HG03378 (cell line): ENCODE data around the gene VRTN.
"Not testable (repeated sequence)": the region's sequence is repeated elsewhere in the genome, so short reads cannot be mapped to it uniquely, and the experiment has no call there.

ENCODE experiments used
- ATAC-seq: cut with Tn5 transposase; IDR thresholded peaks from one replicate; pipeline ENCODE4 v1.9.1; 2021; ENCODE audit warnings: mild to moderate bottlenecking, moderate library complexity; ENCODE audit not compliant: unreplicated experiment

The VRTN gene, protein sequence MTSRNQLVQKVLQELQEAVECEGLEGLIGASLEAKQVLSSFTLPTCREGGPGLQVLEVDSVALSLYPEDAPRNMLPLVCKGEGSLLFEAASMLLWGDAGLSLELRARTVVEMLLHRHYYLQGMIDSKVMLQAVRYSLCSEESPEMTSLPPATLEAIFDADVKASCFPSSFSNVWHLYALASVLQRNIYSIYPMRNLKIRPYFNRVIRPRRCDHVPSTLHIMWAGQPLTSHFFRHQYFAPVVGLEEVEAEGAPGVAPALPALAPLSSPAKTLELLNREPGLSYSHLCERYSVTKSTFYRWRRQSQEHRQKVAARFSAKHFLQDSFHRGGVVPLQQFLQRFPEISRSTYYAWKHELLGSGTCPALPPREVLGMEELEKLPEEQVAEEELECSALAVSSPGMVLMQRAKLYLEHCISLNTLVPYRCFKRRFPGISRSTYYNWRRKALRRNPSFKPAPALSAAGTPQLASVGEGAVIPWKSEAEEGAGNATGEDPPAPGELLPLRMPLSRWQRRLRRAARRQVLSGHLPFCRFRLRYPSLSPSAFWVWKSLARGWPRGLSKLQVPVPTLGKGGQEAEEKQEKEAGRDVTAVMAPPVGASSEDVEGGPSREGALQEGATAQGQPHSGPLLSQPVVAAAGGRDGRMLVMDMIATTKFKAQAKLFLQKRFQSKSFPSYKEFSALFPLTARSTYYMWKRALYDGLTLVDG

DNA sequence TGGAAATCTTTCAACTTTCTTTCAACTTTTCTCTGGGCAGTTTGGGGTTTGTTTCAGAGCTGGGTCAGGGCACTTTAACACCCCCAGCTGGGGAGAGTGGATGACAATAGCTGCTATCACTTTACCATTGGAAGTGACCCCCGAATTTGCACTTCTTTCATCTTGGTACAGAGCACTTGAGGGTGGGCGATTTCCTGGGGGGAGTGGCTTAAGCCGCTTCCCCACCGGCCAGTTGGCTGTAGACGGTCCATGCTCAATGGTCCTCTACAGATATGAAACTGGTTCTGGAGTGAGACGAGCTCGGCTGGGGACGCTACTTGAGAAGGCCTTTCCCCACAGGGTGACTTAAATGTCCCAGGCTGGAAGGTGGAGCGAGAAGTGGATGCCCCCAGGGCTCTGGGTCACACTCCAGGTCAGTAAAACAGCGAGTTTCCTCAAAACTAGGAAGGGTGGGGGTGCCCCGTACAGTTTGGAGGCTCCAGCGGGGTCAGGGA is at the start of gene VRTN:
VRTN (plus strand) TSS at position 231 of the 494 bp plus-strand sequence. CDS start 8,313 bp downstream, outside the sequence.
- no peak for ATAC-seq

DNA sequence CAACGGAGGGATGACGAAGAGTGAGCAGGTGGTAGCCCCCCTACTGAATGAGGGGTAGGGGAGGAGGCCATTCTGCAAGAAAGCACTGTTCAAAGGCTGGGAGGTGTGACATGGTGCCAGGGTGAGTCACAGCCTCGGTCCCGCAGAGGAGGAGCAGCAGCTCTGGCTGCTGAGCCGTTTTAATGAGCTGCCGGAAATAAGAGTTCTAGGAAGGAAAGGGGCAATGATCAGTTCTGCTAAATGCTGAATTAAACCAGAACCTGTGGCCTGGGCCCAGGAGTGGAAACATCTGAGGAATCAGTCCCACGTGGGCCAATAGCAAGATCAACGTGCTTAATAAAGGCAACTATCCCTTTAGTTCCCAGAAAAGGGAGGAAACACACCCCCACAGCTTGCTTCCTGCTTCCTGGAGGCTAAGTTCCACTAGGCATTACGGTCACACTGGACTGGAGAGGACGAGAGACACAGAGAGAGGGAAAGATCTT is 49.2 kb upstream of the VRTN start:
- ATAC-seq: no peak

DNA sequence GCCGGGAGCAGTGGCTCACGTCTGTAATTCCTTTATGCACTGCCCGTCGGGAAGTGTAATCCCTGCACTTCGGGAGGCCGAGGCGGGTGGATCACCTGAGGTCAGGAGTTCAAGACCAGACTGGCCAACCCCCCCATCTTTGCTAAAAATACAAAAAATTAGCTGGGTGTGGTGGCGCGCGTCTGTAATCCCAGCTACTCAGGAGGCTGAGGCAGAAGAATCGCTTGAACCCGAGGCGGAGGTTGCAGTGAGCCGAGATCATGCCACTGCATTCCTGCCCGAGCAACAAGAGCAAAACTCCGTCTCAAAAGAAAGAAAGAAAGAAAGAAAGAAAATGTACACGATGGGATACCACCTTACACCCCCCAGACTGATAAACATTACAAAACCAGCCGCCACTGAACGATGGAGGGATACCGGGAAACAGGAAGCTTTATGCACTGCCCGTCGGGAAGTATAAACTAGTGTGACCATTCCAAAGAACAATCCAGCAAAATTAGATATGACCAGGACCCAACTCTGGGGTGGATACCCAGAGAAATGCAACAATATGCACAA is 46.6 kb upstream of the VRTN start:
- no peak for ATAC-seq

DNA sequence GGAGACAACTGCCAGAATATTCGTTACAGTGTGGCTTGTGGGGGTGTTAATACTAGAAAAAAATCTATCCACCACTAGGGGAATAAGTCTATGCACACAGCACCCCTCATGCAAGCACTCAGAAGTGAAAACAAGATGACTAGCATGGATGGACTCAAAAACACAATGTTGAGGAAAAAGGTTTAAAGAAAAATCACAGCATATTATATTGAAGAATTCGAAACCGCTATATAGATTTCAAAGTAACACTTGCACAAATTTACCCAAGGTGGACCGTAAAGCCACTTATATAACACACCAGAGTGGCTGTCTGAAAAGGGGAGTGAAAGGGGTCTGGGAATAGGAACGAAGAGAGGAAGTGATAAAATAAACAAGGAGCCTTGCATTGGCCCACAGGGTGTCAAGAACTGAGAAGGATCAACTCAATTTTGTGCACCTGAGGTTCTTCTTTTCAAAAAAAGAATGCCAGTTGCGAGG is 46.1 kb upstream of the VRTN start:
- peak; percentile 54 for ATAC-seq

DNA sequence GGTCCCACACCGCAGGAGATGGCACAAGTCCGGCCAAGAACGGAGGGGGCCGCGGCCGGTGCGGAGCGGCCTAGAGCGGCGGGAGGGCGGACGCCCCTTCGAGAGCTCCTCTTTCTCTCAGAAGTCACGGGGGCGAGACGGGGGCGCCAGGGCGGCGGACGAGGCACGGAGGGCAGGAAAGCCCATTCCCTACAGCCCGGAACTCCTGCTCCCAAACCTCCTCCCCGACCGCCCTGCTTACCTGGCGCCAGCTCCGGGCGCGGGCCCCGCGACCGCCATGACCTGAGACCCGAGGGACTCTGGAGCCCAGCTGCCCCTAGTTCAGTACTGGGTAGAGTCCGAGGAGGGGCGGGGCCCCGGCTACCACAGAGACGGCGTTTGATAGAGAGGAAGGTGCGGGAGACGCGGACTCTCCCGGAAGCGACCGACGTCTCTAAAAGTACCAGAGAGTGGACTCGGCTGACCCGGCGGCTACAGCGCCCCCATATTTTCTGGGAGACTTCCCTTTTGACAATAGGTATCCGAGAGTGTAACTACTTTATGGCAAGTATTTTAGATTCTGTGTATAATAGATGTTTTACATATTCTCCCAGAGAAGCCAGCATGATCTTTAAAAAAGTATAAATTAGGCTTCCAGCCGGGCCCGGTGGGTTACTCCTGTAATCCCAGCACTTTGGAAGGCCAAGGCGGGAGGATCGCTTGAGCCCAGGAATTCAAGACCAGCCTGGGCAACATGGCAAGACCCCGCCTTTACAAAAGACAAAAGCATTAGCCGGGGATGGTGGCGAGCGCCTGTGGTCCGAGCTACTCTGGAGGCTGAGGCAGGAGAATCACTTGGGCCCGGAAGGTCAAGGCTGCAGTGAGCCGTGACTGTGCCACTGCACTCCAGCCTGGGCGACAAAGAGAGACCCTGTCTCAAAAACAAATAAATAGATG is 45.4 kb upstream of the VRTN start, which contains the start of gene ABCD4:
ABCD4 (minus strand) TSS at position 301 of the 936 bp plus-strand sequence; CDS start at position 279, 22 bp downstream.
- peak; percentile 90 for ATAC-seq

DNA sequence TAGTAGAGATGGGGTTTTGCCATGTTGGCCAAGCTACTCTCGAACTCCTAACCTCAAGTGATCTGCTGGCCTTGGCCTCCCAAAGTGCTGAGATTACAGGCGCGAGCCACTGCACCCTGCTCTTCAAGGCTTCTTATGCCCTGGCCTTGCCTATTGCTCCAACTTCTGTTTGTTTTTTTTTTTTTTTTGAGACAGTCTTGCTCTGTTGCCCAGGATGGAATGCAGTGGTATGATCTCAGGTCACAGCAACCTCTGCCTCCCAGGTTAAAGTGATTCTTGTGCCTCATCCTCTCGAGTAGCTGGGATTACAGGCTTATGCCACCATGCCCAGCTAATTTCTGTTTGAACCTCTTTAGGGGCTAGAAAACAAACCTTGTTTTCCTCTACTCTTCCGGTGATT is 39.6 kb upstream of the VRTN start:
- ATAC-seq: no peak

DNA sequence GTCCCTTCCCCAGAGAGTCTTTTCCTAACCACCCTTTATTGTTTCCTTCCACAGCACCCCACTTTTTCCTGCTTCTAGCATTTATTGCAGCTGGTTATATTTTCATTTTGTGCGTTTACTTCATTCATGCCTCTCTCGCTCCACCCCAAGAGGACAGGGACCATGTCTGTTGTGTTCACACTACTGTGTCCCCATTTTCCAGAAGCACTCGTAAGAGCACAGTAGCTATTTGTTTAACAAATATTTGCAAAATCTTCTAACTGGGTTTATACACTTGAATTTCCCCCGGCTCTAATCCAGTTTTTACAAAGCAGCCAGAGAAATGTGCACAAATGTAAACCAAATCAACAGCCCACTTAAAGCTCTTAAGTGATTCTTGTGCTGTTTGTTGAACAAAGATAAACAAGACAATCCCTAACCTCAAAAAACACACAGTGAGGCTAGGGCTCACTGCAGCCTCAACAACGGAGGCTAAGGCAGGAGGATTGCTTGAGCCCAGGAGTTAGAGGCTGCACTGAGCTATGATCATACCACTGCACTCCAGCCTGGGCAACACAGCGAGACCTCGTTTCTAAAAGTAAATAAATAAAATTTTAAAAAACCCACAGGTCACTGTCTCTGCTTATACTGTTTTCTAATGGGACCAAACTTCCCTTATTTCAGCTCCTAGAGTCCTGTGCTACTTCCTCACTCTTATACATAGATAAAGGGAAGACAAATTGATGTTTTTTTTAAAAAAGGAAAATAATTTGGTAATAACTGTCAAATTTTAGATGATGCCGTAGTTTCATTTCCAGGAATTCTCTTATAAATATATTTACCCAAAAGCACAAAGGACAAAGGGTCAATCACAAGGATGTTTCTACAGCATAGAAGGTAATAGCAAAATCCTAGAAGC is 38.9 kb upstream of the VRTN start:
- ATAC-seq: no peak

DNA sequence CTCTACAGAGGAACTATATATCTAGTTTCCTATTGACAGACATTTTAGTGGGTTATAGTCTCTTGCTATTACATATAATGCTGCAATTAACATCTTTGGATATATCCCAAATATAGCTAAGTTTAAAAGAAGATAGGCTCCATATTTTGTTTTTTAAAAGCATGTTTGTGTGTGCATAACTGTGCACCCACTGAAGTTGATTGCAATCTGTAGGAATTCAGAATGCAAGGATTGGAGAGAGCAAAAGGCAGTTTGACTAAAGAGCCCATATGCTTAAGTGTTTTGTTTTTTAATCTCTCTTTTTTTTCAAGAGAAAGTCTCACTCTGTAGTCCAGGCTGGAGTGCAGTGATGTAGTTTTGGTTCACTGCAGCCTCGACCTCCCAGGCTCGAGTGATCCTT is 36.1 kb upstream of the VRTN start:
- ATAC-seq: no peak

DNA sequence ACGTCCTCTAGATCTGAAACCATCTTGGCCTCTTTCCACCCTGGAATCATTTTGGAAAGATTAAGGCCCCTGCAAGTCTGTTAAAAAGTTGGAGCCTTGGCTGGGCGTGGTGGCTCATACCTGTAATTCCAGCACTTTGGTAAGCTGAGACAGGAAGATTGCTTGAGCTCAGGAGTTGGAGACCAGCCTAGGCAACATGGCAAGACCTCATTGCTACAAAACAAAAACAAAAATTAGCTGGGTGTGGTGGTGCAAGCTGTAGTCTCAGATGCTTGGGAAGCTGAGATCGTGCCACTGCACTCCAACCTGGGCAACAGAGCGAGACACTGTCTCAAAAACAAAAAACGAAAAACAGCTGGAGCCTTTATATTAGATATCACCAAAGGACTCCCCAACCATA is 34.7 kb upstream of the VRTN start:
- ATAC-seq: no peak

DNA sequence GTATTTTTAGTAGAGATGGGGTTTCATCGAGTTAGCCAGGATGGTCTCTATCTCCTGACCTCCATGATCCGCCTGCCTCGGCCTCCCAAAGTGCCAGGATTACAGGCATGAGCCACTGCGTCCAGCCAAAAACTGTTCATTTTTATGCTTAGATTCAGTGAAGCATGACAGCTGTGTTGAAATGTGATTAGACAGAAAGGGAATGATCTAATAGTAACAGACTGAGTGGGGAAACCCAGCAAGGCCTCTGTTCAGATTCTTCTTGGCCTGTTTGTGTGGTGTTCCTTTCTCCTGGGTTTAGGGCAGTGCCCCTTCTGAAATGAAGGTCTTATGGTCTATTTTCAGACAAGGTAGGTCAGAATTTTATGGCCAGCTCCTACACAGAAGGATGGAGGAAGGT is 33.7 kb upstream of the VRTN start:
- no peak for ATAC-seq

DNA sequence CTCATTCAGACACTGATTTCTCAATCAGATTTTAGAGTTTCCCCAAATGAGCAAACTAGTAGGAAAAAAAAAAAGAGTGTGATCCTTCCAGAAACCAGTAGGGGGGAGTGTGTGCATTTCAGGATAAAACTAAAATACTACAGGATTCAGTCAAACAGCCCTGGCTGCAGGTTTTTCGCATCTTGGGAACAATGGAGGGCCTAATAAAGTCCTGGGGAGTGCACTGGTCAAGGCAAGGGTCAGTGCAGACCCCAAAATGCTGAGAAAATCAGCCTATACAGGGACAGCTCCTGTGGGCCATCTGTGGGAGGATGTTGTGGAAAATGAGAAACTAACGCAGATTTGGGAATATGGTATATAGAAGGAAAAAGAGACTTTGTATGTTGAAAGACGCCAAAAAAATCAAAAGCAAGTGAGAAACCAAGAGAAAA is 23.3 kb upstream of the VRTN start:
- ATAC-seq: no peak

DNA sequence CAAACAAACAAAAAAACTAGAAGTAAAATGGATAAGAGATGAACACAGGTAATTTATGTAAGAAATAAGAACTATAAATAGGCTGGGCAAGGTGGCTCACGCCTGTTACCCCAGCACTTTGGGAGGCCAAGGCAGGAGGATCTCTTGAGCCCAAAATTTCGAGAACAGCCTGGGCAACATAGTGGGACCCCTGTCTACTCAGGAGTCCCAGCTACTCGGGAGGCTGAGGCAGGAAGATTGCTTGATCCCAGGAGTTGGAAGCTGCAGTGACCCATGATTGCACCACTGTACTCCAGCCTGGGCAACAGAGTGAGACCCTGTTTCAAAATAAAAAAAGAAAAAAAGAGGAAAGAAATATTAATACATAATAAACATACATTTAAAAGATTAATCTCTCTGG is 22.8 kb upstream of the VRTN start:
- ATAC-seq: no peak

DNA sequence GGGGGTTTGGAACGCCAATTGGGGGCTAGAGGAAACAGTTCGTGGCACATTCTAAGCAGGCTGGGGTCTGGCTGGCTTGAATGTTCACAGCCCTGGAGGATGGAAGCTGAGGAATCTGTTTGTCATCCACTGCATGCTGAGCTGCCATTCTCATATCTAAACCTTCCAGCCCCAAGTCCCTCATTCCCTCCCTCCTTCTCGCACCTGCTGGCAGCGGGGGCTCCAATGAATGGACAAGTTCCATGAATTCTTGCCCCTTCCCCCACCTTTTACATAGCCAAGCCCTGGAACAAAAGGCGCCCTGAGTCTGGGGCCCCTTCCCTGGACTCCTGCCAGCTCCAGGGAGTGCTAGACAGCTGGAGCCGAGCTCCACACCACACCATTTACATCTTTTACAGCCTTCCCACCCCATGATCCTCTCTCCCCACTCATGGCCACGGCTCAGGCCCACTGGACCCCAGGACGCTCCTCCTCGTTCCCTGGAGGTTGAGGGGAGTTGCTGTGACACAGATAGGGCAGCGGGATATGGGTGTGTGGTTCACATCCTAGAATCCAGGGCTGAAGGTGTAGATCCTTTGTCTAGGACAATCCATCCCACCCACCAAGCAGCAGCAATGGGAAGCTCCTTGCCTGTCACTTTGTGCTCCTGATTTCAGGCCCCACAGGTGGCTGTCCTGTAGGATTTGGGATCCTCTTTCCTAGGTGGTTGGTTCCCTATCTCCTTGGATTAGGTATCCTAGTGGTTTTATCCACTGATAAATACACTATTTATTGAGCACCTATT is 21.7 kb upstream of the VRTN start:
- no peak for ATAC-seq

DNA sequence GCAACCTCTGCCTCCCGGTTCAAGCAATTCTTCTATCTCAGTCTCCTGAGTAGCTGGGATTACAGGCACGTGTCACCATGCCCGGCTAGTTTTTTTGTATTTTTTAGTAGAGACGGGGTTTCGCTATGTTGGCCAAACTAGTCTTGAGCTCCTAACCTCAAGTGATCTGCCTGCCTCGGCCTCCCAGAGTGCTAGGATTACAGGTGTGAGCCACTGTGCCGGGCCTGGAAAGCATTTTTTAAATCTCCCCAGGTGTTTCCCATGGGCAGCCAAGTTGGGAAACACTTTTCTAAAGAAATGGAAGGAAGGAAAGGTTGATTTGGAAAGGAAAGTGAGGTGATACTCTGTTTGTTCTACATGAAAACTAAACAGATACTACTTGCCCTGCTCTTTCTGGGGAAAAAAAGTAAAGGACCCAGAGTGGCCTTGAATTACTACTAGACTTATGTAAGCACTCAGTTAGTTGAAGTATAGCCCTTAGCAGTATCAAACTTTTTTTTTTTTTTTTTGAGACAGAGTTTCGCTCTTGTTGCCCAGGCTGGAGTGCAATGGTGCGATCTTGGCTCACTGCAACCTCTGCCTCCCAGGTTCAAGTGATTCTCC is 18.2 kb upstream of the VRTN start:
- ATAC-seq: not testable (repeated sequence)

DNA sequence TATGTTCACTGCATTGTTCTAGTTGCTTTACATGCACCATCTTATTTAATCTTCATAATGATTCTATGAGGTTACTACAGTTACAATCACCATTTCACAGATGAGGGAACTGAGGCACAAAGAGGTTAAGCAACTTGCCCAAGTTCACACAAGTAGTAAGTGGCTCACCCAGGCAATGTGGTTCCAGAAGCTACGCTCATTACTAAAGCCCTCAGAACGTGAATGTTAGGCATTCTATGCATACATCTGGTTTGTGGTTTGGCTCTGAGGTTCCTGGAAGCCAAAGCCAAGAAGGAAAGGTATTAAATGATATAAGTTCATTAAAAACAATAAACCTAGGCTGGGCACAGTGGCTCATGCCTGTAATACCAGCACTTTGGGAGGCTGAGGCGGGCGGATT is 14.4 kb upstream of the VRTN start:
- ATAC-seq: no peak

DNA sequence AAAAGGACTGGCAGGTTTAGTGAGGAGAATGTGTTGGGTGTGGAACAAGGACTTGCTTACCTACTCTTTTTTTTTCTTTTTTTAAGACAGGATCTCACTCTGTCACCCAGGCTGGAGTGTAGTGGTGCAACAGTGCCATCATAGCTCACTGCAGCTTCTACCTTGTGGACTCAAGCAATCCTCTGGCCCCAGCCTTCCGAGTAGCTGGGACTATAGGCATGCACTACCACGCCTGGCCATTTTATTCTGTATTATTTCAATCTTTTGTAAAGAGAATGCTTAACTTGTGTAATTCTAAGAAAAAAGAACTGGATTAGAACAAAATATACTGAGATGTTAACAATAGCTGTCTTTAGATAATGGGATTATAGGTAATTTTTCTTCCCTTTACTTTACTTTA is 1.9 kb upstream of the VRTN start:
- ATAC-seq: no peak

DNA sequence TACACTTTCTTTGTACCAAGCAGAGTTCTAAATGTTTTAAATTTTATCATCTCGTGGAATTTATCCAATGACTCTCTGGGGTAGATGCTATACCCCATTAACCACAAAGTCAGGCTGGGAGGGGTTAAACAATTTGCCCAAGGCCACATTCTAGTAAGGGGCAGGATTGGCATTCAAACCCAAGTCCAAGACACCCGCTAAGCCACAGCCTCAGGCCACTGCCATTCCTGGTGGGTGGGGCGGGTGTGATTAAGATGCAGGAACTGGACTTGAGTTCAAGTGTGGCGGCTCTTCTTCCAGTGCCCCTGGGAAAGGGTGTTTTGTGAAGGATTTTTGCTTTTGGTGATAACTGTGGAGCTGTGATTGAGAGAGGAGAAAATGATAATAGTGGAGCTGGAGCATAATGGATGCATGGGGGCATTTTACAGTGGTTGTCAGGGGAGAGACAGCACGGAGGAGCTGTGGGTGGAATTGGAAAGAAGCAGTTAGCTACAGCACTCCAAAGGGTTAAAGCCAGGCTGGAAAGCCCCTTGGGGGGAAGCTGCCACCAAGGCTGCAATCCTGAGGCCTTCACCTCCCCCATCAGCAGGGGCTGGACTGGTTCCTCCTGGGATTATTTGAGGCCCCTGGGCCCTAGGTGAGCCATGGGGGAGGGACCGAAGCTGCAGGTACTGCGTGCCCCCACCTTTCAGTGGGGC is 1.0 kb upstream of the VRTN start:
- no peak for ATAC-seq

DNA sequence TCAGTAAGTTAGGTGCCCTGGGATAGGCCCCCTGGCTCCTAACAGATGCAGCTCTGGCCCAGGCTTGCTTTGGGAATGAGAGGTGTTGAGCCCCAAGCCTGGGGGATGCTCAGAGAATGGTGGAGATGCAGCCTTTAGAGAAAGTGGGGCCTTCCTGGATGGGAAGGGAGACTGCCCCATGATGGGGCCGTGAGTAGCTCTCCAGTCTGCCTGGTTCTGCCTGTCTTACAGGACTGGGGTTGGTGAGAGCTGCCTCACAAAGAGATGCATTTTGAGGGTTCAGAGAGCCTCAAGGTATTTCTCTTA is 523 bp upstream of the VRTN start:
- no peak for ATAC-seq
